NCI-H1105 treated with DMSO at 0.1 percent for 48 hours (cell line): ENCODE measurements around the gene TSPAN7.

Source experiments
- DNase-seq: peaks from one replicate; lab custom pipeline; 2025; lab: John Stamatoyannopoulos, UW

Gene TSPAN7

DNA sequence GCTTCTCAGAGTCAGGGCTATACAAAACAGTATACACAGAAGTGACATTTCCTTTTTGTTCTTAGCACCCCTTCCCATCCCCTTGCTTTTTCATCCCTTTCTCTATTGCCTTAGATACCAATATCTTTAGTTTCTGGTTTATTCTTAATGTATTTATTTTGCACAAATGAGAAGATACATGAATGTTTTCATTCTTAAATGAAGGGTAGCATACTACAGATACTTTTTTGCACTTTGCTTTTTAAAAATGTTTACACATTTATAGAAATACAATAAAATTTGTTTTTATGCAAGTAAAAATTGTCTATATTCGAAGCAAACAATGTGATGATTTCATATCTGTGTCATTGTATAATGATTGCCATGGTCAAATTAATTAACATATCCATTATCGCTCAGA lies 33.1 kb downstream of the TSPAN7 start:
- DNase-seq = no peak

DNA sequence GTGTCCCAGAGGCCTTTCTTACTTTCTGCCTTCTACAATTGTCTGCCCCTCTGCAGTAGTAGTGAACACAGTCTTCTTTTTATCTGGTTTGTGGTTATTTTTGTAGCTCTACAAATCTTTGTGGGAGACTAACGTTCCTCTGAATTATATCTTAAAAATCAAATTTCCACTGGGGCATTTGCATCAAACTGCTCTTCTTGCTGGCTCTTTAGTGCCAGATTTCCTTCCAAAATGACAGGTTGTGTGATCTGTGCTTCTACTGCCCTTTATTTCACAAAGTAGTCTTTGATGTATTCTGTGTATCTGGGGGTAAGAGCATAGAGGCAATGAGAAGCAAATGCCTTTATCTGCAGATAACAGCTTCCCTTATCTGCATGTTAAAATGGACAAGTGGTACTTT lies 34.5 kb downstream of the TSPAN7 start:
- no peak for DNase-seq

DNA sequence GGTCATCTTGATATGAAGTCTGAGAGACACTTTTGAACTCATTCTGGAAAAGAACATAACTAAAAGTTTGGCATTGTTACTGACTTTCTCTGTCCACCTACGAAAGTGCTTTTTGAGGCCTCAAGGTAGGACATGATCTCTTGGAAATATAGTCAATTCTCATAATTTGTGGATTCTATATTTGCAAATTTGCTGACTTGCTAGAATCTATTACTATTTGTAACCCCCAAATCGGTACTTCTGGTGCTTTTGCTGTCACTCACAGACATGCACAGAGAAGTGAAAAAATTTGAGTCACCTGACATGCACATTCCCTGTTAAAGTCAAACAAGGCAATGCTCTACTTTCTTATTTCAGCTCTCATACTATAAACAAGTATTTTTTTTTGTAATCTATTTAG lies 35.6 kb downstream of the TSPAN7 start:
- no peak for DNase-seq

DNA sequence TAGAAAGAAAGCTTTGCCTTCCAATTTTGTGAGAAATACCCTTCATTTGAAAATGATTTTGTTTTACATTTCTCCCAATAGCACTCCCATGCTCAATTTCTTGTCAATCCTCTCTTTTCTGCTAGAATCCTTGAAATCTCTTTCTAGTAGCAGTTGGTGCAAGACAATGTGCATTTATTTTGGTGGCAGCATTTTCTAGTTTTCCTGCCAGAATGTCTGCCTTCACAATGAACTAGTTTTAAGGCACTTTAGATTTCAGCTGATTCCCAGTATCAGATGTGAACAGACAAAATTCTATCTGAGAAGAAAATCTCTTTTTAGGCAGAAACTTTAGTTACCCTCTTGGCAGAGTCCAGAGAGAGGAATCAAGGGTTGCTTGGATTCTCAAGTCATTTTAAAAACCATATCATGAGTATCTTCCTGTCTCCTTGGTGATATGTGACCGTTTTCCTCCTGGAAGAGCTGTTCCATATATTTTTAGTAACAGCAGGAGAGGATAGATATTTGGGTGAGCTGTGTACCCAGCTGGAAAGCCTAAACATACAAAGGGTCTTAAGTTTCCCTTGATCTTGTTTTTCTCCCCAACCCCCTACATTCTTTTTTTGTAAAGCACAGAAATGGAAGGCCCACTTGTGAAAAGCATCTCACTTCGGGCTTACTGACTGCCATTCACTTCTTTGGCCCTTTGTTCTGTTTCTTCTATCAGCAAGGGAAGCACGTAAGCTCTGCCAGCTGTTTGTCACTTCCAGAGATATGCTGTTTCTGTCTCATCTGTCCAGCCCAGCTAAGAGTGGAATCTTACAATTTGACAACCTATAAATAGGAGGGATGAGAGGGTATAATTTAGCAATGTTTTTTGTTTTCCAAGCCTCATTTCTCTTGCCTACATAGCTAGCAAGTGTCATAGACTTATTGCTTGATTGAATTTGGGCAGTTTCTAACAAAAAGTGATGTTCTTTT lies 38.7 kb downstream of the TSPAN7 start:
- no peak for DNase-seq

- DNase-seq = no peak
Observed at GRCh38 chrX:38601866-38602265, 40.5 kb downstream of the TSPAN7 start.

DNA sequence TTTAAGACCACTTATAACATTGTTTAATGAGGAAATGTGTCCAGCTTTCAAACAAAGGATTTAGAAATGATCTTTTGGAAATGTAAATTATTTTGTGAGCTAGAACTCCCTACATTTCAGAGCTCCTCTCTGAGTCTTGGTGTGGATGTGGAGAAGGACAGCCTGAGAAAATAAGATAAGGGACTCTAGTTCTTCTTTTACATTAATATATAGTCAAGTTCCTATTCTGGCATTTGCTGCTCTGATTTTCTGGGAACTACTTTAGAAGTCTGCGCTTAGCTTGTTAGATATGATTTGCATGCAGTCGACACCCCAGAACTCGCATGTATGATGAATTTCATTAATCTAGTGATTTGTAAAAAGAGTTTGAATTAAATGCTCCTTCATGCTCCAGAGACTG lies 45.5 kb downstream of the TSPAN7 start:
- no peak for DNase-seq

DNA sequence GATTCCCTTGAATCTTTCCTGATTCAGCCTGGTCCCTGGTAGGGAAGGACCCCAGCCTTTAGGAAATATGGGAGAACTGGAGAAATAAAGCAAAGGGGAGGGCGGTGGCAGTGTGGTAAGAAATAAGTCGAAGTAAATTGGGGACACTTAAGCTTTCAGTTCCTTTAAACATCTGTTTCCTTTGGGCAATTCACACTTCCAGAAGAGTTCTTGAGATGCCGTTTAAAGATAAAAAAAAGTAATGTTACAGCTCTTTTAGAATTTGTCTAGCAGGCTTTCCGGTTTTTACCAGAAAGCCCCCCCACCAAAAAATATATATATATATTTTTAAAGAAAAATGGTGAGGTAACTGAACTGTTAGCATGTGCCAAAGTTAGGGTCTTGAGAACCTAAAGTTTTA lies 46.6 kb downstream of the TSPAN7 start:
- DNase-seq = no peak

DNA sequence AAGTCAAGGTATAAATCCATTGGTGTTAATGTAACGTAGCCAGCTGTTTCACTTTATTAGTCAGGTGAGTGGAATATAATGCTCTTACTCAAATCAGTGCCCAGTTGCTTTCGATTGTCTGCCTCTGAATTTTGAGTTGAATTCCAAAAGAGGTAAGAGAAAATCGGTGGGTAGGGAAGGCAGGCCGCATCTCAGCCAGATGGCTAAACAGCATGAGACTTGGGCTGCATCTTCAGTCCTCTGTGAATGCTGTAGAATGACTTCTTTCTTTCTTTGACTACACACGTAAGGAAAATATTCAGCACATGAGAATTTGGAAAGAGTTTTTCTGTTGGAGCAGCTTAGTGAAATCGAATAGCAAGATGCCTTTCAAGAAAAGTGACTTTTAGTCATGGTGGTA lies 49.5 kb downstream of the TSPAN7 start:
- no peak for DNase-seq

GRCh38 chrX:38612281-38612680 lies 50.9 kb downstream of the TSPAN7 start:
- DNase-seq = no peak

GRCh38 chrX:38614485-38614884 lies 53.1 kb downstream of the TSPAN7 start:
- no peak for DNase-seq

DNA sequence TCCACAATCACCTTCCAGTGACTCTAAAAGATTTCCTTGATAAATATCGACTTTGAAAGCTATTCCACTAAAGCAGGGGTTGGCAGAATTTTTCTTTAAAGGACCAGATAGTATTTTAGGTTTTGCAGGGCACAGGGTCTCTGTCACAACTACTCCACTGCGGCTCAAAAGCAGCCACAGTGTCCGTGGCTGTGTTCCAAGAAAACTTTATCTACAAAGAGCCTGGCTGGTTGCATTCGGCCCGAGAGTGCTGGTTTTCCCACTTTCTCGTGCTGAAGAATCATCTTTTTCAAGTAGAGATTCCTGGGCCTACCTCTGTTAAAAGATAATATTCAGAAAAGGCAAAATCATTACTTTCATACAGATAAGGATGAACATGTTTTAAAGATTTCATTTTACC lies 55.6 kb downstream of the TSPAN7 start:
- DNase-seq = no peak

DNA sequence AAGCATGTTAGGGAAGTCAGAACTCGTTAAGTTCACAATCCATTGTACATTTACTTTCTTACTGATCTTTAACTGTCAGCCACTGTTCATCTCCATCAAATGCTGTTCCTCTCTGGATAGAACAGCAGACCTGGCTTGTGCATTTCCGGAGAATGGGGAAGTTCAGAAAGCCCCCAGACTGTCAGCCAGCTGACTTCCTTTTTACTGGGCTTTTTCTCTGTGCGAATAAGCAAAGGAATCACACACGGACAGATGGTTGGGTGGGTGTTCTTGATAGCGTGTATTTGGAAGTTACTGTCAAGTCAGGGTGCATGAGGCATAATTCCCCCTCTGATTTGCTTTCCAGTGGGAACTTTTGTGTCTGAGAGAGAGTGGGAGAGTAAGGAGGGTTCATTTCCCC lies 56.8 kb downstream of the TSPAN7 start:
- no peak for DNase-seq

DNA sequence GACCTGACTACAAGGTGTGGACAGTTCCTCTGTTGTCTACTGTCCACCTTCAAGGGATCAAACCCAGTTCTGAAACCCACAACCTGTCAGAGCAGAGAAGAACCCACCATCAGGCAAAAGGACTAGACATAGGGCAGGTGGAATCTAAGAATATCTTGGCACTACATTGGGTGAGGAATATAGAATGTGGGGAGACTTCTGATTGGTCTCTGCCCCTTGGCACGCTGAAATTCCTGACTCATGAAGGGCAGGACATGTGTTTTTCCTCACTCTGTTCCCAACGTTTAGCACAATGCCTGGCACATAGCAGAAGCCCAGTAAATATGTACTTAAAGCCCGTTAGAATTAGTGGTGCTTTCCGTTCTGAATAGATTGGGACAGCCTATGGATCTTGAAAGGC lies 59.3 kb downstream of the TSPAN7 start:
- DNase-seq = no peak

GRCh38 chrX:38626296-38626695 lies 65.0 kb downstream of the TSPAN7 start:
- DNase-seq = no peak

DNA sequence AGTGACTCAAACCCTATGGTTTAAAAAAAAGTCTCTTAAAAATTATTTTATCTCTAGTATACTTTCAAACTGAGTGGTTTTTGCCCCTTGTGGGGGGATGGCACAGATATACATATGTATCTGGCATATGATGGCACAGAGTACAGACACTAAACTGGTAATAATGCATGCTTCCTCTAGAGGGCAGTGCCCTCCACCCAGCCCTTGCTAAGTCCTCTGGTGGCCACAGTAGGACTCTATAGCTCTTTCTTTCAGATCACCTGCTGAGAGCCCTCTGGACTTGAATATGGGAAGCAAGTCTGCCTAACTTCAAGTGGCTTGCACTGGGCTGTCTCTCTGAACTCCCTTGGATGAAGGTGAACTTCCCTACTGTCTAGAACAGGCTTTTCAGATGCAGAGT lies 66.3 kb downstream of the TSPAN7 start:
- no peak for DNase-seq

DNA sequence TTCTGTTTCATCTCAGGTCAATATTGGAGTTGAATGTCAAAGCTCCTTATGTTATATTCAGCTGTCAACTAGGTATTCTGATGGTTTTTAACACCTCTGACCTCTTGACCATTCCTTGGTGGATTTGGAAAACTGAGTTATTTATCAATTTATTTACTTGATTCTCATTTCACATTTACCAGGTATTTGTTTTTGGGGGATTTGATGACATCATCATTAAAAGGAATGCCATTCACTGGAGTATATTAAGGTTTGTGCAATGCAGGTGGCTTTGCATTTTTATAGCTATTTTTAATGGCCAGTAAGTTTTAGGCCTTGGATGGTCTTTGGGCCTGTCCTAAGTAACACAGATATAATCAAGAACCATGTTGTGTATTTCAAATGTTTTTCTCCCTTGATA lies 67.2 kb downstream of the TSPAN7 start:
- DNase-seq = no peak

- no peak for DNase-seq
Observed at GRCh38 chrX:38632516-38632915, 71.2 kb downstream of the TSPAN7 start.

GRCh38 chrX:38634665-38635064 lies 73.3 kb downstream of the TSPAN7 start:
- no peak for DNase-seq

DNA sequence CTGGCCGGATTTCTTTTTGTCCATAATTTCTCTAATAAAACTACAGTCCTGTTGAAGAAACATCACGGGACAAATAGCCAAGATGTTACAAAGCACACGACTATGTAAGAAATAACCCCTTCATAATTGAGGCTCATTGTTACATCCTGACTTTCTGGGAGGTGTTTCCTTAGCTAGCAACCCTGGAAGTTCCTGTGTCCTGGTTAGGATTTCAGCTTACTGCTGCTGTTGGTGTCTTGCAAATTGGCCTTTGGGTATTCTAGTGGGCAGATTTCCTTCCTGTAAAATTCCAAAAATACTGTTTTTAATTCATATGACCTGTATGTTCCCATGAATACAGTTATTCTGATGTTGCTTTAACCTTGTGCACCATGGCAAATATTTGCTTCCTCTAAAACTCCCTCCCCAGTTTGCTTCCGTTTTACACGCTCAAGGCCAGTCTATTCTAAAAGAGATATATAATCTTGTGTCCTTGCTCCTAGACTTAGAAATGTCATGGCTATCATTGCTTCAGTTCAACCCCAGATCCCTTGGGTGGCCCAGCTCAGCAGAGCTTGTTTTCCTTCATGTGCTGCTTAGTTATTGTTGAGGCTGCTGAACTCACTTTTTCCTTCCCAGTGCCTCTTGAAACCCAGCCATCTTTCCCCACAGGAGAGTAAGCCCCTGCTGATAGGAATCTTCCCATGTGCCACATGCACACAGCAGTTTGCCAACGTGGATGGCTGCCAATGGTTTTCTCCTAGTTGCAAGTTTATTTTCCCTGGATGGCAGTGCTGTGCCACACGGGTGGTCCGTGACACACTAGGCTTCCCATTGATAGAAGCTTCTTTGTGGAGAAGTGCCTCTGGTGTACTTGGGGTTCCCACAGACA lies 75.8 kb downstream of the TSPAN7 start:
- no peak for DNase-seq

DNA sequence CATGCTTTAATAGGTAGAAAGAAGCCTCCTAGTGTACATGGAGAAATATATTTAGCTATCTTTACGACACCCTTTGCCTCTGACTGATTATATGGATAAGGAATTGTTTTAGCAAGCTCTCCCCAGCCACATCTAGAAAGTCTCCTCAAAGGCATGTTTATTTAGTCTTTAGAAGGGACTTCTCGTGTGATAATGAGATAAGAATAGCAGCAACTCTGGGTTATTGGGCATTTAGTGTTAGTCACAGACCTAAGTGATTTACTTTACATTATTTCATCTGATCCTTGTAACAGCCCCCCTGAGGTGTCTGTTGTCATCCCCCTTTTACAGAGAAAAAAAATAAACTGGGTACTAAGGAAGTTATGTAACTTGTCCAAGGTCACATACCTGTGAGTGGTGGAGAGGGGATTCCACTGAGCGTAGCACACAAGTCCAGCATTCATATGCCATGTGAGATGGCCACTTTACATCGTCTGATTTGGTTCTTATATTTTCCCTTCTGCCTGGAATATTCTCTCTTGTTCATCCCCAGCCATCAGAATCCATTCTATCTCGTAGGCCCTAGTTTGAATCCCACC lies 77.7 kb downstream of the TSPAN7 start:
- no peak for DNase-seq

DNA sequence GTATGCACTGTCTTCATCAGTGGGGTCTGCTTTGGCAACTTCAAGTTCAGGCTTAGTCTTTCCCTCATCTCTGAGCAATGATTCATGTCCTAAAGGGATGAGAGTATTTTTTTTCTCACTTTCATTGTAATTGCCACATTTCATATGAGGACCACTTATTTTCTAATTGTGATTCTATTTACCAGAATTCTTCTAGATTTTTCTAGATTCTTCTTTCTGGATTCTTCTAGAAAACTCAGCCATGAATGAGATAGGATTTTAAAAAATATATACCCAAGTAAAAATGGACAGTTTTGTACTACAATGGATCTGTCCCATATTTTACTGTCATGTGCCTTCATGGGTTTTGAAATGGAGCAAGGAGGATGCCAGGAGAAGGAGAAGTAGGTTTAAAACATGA lies 78.4 kb downstream of the TSPAN7 start:
- no peak for DNase-seq

DNA sequence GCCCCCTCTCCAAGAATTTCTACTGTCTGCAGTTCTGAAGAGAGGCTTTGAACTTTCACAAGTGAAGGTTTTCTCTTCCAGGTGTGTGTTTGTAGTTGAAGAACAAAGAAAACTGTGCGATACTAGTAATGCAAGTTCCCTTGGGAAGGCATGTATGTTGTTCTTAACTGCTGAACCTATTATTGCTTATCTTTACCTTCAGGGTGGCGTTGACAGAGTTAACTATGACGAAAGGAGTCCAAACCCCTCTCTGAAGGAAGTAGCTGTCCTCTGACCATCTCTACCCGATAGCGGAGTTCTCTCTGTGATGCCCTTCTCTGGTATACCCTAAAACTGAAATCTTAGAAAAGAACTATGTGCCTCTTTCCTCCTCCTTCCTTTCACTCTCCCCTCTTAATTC lies 79.9 kb downstream of the TSPAN7 start:
- DNase-seq = no peak

DNA sequence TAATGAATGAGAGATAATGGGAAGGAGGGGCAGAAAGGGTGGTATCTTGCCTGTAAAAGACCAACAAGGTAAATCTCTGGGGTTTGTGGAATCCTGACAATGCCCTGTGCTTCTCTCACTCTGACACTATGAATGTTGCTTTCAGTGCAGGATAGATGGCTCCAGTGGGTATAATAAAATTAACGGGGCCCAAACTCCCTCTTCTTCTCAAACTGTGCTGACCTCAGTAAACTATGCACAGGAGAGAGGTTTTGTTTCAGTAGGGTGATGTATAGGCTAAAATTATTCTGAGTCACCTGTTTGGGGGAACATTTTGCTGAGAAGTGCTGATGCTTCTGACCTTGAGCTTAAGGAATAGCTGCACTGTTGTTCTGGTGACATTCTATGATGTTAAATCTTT lies 82.6 kb downstream of the TSPAN7 start:
- no peak for DNase-seq
